SK-N-SH (cell line): ENCODE results near the gene LIN7C. TPM values are rescaled to one million over a fixed set of nuclear protein-coding genes. Genes with fewer than 3 reads are reported as not detected.

Source experiments
- CTCF ChIA-PET: fragments of 300-600, 350-600 bp; formaldehyde crosslinking; extraction: SDS; loops from one replicate; lab custom pipeline; 2021; lab: Yijun Ruan, JAX
- POLR2A ChIA-PET: fragments of 350-600 bp; sonication (Branson Sonifier 250); formaldehyde crosslinking; extraction: SDS; loops from one replicate; lab custom pipeline; 2020; ENCODE audit warnings: antibody characterized with exemption, inconsistent platforms; lab: Yijun Ruan, JAX
- DNase-seq: peaks from one replicate; pipeline ENCODE4 v3.0.0; 2012
- H2AFZ ChIP-seq: fragments of 200-600 bp; sonication (generic); 2 replicates; pipeline ENCODE4 v1.8.1; 2016; ENCODE audit warnings: antibody characterized with exemption, mild to moderate bottlenecking, low read depth
- H3F3A ChIP-seq: fragments of 200-600 bp; sonication (generic); replicated peaks from 2 replicates; pipeline ENCODE3; 2016; ENCODE audit warnings: antibody characterized with exemption, mild to moderate bottlenecking; ENCODE audit not compliant: insufficient read depth
- H3K27ac ChIP-seq, 2 experiments: fragments of 200-500 bp in 1 of 2; fragments of 200-600 bp in 1 of 2; sonication (Bioruptor generic) in 1 of 2; sonication (generic), shearing (Covaris generic) in 1 of 2; 2 replicates each; pipeline versions ENCODE4 v1.5.1 to v1.6.1; 2014 to 2016; ENCODE audit warnings: low read depth in 2 of 2, inconsistent platforms in 1 of 2, low read length in 1 of 2, mild to moderate bottlenecking in 1 of 2, mixed read lengths in 1 of 2
- H3K27me3 ChIP-seq: fragments of 200-600 bp; sonication (generic), shearing (Covaris generic); 2 replicates; pipeline ENCODE4 v1.6.1; 2016; ENCODE audit warnings: mixed run types; ENCODE audit not compliant: insufficient read depth
- H3K36me3 ChIP-seq, 2 experiments: fragments of 200-500 bp in 1 of 2; fragments of 200-600 bp in 1 of 2; sonication (Bioruptor generic) in 1 of 2; sonication (generic) in 1 of 2; replicated peaks in 1 of 2; 2 replicates each; pipeline versions ENCODE3 to v1.5.1; 2014 to 2016; ENCODE audit warnings: low read length in 1 of 2, mild to moderate bottlenecking in 1 of 2; ENCODE audit not compliant: insufficient read depth in 2 of 2, control insufficient read depth in 1 of 2
- H3K4me1 ChIP-seq, 2 experiments: fragments of 200-500 bp in 1 of 2; fragments of 200-600 bp in 1 of 2; sonication (Bioruptor generic) in 1 of 2; sonication (generic), shearing (Covaris generic) in 1 of 2; 2 replicates each; pipeline versions ENCODE4 v1.5.1 to v1.6.1; 2014 to 2016; ENCODE audit warnings: low read depth in 1 of 2, low read length in 1 of 2, mixed run types in 1 of 2; ENCODE audit not compliant: insufficient read depth in 2 of 2, control insufficient read depth in 1 of 2
- H3K4me2 ChIP-seq: fragments of 200-600 bp; sonication (generic), shearing (Covaris generic); 2 replicates; pipeline ENCODE4 v1.6.1; 2017; ENCODE audit warnings: mixed run types
- H3K4me3 ChIP-seq, 2 experiments: fragments of 200-500 bp in 1 of 2; fragments of 200-600 bp in 1 of 2; sonication (Bioruptor generic) in 1 of 2; sonication (generic), shearing (Covaris generic) in 1 of 2; 2 replicates each; pipeline versions ENCODE4 v1.5.1 to v1.8.1; 2014 to 2016; ENCODE audit warnings: low read depth in 2 of 2, inconsistent platforms in 1 of 2, low read length in 1 of 2, mild to moderate bottlenecking in 1 of 2, mixed read lengths in 1 of 2, moderate library complexity in 1 of 2
- H3K79me2 ChIP-seq: fragments of 200-600 bp; sonication (generic); 2 replicates; pipeline ENCODE4 v1.8.1; 2017; ENCODE audit warnings: mild to moderate bottlenecking; ENCODE audit not compliant: insufficient read depth
- H3K9ac ChIP-seq: fragments of 200-600 bp; sonication (generic); 2 replicates; pipeline ENCODE4 v1.6.1; 2017; ENCODE audit warnings: mixed run types
- H3K9me2 ChIP-seq: fragments of 200-600 bp; sonication (generic); 2 replicates; pipeline ENCODE4 v1.6.1; 2017; ENCODE audit warnings: mixed run types
- H3K9me3 ChIP-seq: fragments of 200-600 bp; sonication (generic); 2 replicates; pipeline ENCODE4 v1.6.1; 2017; ENCODE audit warnings: mixed run types, mild to moderate bottlenecking, moderate library complexity
- H4K20me1 ChIP-seq: fragments of 200-600 bp; sonication (generic); 2 replicates; pipeline ENCODE4 v1.6.1; 2017; ENCODE audit warnings: mild to moderate bottlenecking, mixed run types; ENCODE audit not compliant: insufficient read depth
- ELF1 ChIP-seq: IDR thresholded peaks from 2 replicates; pipeline ENCODE4 v1.4.0; 2012
- EZH2phosphoT487 ChIP-seq: fragments of 200-600 bp; sonication (generic); IDR thresholded peaks from 2 replicates; pipeline ENCODE4 v1.6.1; 2017; ENCODE audit warnings: low read depth, mixed run types, mild to moderate bottlenecking, antibody characterized with exemption, moderate library complexity, borderline replicate concordance
- FOXM1 ChIP-seq: IDR thresholded peaks from 2 replicates; pipeline ENCODE4 v1.4.0; 2012; ENCODE audit warnings: low read depth, mild to moderate bottlenecking
- GABPA ChIP-seq: IDR thresholded peaks from 2 replicates; pipeline ENCODE4 v1.4.0; 2012; ENCODE audit warnings: low read depth, mild to moderate bottlenecking
- GATA2 ChIP-seq: sonication (generic); formaldehyde crosslinking; IDR thresholded peaks from 2 replicates; pipeline ENCODE4 v1.5.0; 2020; ENCODE audit warnings: mild to moderate bottlenecking, missing genetic modification reagents
- JUND ChIP-seq: IDR thresholded peaks from 2 replicates; pipeline ENCODE4 v1.4.0; 2012
- MEF2A ChIP-seq: IDR thresholded peaks from 2 replicates; pipeline ENCODE4 v1.4.0; 2012; ENCODE audit warnings: low read depth, borderline replicate concordance
- MXI1 ChIP-seq: IDR thresholded peaks from 2 replicates; pipeline ENCODE4 v1.6.1; 2012; ENCODE audit warnings: mild to moderate bottlenecking, low read depth, low read length, improper control_type of control experiment
- NFIC ChIP-seq: IDR thresholded peaks from 2 replicates; pipeline ENCODE4 v1.4.0; 2012; ENCODE audit warnings: borderline replicate concordance
- NRF1 ChIP-seq: IDR thresholded peaks from 2 replicates; pipeline ENCODE4 v1.6.1; 2012; ENCODE audit warnings: low read depth, mild to moderate bottlenecking, low read length
- POLR2AphosphoS5 ChIP-seq: IDR thresholded peaks from 2 replicates; pipeline ENCODE4 v1.6.1; 2012; ENCODE audit warnings: low read depth, low read length
- REST ChIP-seq: IDR thresholded peaks from 2 replicates; pipeline ENCODE4 v1.6.1; 2012; ENCODE audit warnings: mild to moderate bottlenecking, low read depth, low read length, moderate library complexity
- RFX5 ChIP-seq: IDR thresholded peaks from 2 replicates; pipeline ENCODE4 v1.6.1; 2012; ENCODE audit warnings: mild to moderate bottlenecking, improper control_type of control experiment, low read length
- RXRA ChIP-seq: IDR thresholded peaks from 2 replicates; pipeline ENCODE4 v1.4.0; 2012; ENCODE audit warnings: low read depth, mild to moderate bottlenecking, borderline replicate concordance
- SIN3A ChIP-seq: IDR thresholded peaks from 2 replicates; pipeline ENCODE4 v1.6.1; 2012; ENCODE audit warnings: low read depth, mild to moderate bottlenecking, low read length, moderate library complexity, borderline replicate concordance
- SMC3 ChIP-seq: IDR thresholded peaks from 2 replicates; pipeline ENCODE4 v1.6.1; 2012; ENCODE audit warnings: low read depth, low read length, improper control_type of control experiment
- TAF1 ChIP-seq: IDR thresholded peaks from 2 replicates; pipeline ENCODE4 v1.6.1; 2012; ENCODE audit warnings: low read depth, mild to moderate bottlenecking, low read length, moderate library complexity, borderline replicate concordance
- USF2 ChIP-seq: fragments of 150-350 bp; IDR thresholded peaks from 2 replicates; pipeline ENCODE4 v1.6.1; 2017; ENCODE audit warnings: antibody characterized with exemption, low read length, low read depth, borderline replicate concordance
- YY1 ChIP-seq: IDR thresholded peaks from 2 replicates; pipeline ENCODE4 v1.4.0; 2012; ENCODE audit warnings: low read depth, mild to moderate bottlenecking
- ZBTB33 ChIP-seq: IDR thresholded peaks from 2 replicates; pipeline ENCODE4 v1.4.0; 2012; ENCODE audit warnings: low read depth, borderline replicate concordance
- WGBS: methylation state at CpG from one replicate; pipeline ENCODE4 v1.1.6; 2017; ENCODE audit warnings: low lambda C conversion rate; 5-methylcytosine and 5-hydroxymethylcytosine counted together
- polyA plus RNA-seq, 3 experiments: library from polyadenylated mRNA; depleted of rRNA; stranded (reverse); fragments of >200 nt; gene quantifications; 2 replicates each; pipeline ENCODE4 v1.2.3, GENCODE V29; 2012

Gene LIN7C
- polyA plus RNA-seq, 1 of the 3 experiments (the other 2 are of a cell fraction) = 7.3 TPM

GRCh38 chr11:27501100-27501499 is 5.5 kb downstream of the LIN7C start:
- Histone ChIP-seq H3K4me1 (peaks cover 5 to 26% of the 10 kb centered on the region in 2 experiments; a peak in 3 of 4 replicates), H3K79me2 (peaks cover 65% of the 10 kb centered on the region), H3K4me3 (no peak overlapping the region), H3F3A (peaks cover 27% of the 10 kb centered on the region), H2AFZ (no peak overlapping the region), H3K9ac (no peak overlapping the region), H4K20me1 (no peaks in the 10 kb centered on the region), H3K9me3 (no peaks in the 10 kb centered on the region), H3K4me2 (no peak overlapping the region), H3K36me3 (peaks cover 49 to 61% of the 10 kb centered on the region in 2 experiments), H3K27ac (no peak overlapping the region), H3K27me3 (no peaks in the 10 kb centered on the region), H3K9me2 (no peaks in the 10 kb centered on the region)
- TF ChIP-seq ELF1 (no peak), TAF1 (no peak), RXRA (no peak), USF2 (no peak), FOXM1 (no peak), JUND (no peak), POLR2AphosphoS5 (no peak), GATA2 (CRISPR knock-in tag) (no peak), EZH2phosphoT487 (no peak), NRF1 (no peak), ZBTB33 (no peak), MEF2A (no peak)
- DNase-seq = no peak
- ChIA-PET CTCF (interaction anchor here (0.7 to 6.6 kb wide), 3 partner anchors 17 to 548 kb away, joined by 3 to 100 read pairs (median 3); no protein-coding TSS in a partner anchor), POLR2A (no interaction called here)

GRCh38 chr11:27497911-27498310 is 8.7 kb downstream of the LIN7C start:
- Histone ChIP-seq H3K27me3 (no peaks in the 10 kb centered on the region), H3K27ac (no peak overlapping the region), H3K9me3 (no peaks in the 10 kb centered on the region), H3K4me2 (no peak overlapping the region), H3K9me2 (no peaks in the 10 kb centered on the region), H3K9ac (no peak overlapping the region), H3F3A (peaks cover 27% of the 10 kb centered on the region), H3K4me1 (peaks cover 0 to 12% of the 10 kb centered on the region in 2 experiments; a peak in 2 of 4 replicates), H2AFZ (no peak overlapping the region), H3K4me3 (no peak overlapping the region), H4K20me1 (no peaks in the 10 kb centered on the region), H3K36me3 (peaks cover 75 to 80% of the 10 kb centered on the region in 2 experiments), H3K79me2 (peaks cover 42% of the 10 kb centered on the region)
- WGBS = 79% methylated on average over 1 of the region's 1 CpG
- ChIA-PET POLR2A (interaction anchor here (1.2 kb wide), 1 partner anchor 9 kb away, joined by 4 read pairs; no protein-coding TSS in a partner anchor), CTCF (interaction anchor here (0.6 to 6.6 kb wide), 28 partner anchors 9 to 736 kb away, joined by 3 to 100 read pairs (median 4); no protein-coding TSS in a partner anchor)
- DNase-seq = no peak
- TF ChIP-seq MXI1 = no peak
- no peak for TF ChIP-seq SIN3A
- TF ChIP-seq MEF2A = no peak
- no peak for TF ChIP-seq NFIC
- TF ChIP-seq ELF1 = no peak
- no peak for TF ChIP-seq RFX5
- TF ChIP-seq GABPA = no peak
- TF ChIP-seq SMC3 = no peak
- TF ChIP-seq REST = no peak
- TF ChIP-seq YY1 = no peak
- no peak for TF ChIP-seq ZBTB33
